A549 (cell line): ENCODE results near the gene CDKN1A.

Experiments
- CHD2 ChIP-seq: fragments of 150-350 bp; IDR thresholded peaks from 2 replicates; pipeline ENCODE4 v1.6.1; 2014; ENCODE audit warnings: low read length; ENCODE audit not compliant: partially characterized antibody
- EP300 ChIP-seq, 2 experiments: fragments of >200 bp; sonication (Bioruptor Twin); formaldehyde crosslinking; IDR thresholded peaks; 2 replicates in 1 of 2; 3 replicates in 1 of 2; pipeline ENCODE4 v1.6.1; 2016 to 2017
- POLR2A ChIP-seq: IDR thresholded peaks from 2 replicates; pipeline ENCODE4 v1.6.1; 2012; ENCODE audit warnings: mild to moderate bottlenecking, low read length
- RCOR1 ChIP-seq: fragments of 150-350 bp; IDR thresholded peaks from 2 replicates; pipeline ENCODE4 v1.6.1; 2014; ENCODE audit warnings: antibody characterized with exemption, low read length, low read depth
- TF ChIP-seq, protein P1 (sequence below): fragments of >200 bp; sonication (Bioruptor Twin); formaldehyde crosslinking; IDR thresholded peaks from 3 replicates; pipeline ENCODE4 v1.5.1; 2016
- TF ChIP-seq, protein P2 (sequence below): IDR thresholded peaks from 2 replicates; pipeline ENCODE4 v1.6.1; 2012

DNA sequence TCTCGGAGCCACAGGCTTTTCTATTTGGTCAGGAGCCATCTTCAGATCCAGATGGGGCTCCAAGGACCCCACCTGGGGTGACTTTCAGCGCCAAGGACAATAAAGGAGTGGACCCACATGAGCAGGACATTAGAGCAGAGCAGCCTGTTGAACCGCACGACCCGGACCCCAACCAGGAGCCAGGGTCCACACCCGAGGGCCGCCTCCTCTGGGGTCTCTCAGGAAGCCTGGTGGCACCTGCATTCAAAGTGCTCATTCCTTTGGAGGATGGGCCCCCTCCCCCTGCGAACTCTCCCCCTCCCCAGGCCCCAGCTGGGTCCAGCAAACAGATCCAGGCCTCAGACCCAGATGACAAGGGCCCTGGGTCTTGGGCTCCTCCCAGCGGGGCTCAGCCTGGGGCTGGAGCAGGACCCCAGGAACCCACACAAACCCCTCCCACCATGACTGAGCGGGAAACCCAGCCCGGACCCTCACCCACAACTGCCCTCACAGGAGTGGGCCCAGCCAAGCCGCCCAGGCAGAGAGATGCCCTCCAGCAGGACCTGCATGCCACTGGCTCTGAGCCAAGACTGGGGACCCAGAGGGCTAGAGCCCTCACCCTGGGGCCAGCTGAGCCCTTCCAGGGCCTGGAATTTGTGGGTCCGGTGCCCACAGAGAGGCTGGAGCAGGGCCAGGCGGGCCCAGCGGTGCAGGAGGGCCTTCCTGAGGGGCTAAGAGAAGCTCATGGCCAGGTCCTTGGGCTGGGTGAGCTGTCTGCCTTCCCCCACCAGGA lies 43.0 kb downstream of the CDKN1A start:
- TF ChIP-seq RCOR1 (no peak), EP300 (IDR thresholded peaks at IDR 0.05) (no peak), POLR2A (no peak), CHD2 (no peak)
- TF ChIP-seq, protein P1, sequence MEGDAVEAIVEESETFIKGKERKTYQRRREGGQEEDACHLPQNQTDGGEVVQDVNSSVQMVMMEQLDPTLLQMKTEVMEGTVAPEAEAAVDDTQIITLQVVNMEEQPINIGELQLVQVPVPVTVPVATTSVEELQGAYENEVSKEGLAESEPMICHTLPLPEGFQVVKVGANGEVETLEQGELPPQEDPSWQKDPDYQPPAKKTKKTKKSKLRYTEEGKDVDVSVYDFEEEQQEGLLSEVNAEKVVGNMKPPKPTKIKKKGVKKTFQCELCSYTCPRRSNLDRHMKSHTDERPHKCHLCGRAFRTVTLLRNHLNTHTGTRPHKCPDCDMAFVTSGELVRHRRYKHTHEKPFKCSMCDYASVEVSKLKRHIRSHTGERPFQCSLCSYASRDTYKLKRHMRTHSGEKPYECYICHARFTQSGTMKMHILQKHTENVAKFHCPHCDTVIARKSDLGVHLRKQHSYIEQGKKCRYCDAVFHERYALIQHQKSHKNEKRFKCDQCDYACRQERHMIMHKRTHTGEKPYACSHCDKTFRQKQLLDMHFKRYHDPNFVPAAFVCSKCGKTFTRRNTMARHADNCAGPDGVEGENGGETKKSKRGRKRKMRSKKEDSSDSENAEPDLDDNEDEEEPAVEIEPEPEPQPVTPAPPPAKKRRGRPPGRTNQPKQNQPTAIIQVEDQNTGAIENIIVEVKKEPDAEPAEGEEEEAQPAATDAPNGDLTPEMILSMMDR = no peak
- TF ChIP-seq, protein P2, sequence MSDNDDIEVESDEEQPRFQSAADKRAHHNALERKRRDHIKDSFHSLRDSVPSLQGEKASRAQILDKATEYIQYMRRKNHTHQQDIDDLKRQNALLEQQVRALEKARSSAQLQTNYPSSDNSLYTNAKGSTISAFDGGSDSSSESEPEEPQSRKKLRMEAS = no peak
